Dermis blood vessel endothelial cell (primary cell): ENCODE results near the gene OAS1. TPM values are rescaled to one million over a fixed set of nuclear protein-coding genes. Genes with fewer than 3 reads are reported as not detected.

ENCODE experiments used
- DNase-seq: peaks from one replicate; pipeline ENCODE4 v3.0.0; 2010
- total RNA-seq: library from RNA; depleted of rRNA; stranded (reverse); fragments of >200 nt; gene quantifications from 2 replicates; pipeline ENCODE4 v1.2.3, GENCODE V29; 2014

The OAS1 gene
- total RNA-seq, 1 donor from 2014 or later = 13.6 TPM

- DNase-seq = no peak
Observed at GRCh38 chr12:112967858-112968257, 61.1 kb downstream of the OAS1 start.

Other genes starting within 250 kb of the OAS1 start
- gene RPH3A, start 115.2 kb upstream of the OAS1 start, total RNA-seq = not detected in 2 replicates
- gene OAS3, start 31.5 kb downstream of the OAS1 start, total RNA-seq = 9.4 and 27.3 TPM in 2 replicates
- gene OAS2, start 71.6 kb downstream of the OAS1 start, total RNA-seq = 7.5 and 8.4 TPM in 2 replicates
- 1.7 and 1.9 TPM in 2 replicates for gene DTX1, start 149.8 kb downstream of the OAS1 start, total RNA-seq
- under 0.01 and 0.05 TPM in 2 replicates for gene RASAL1, start 228.8 kb downstream of the OAS1 start, total RNA-seq
- not detected in 2 replicates for gene CFAP73, start 242.8 kb downstream of the OAS1 start, total RNA-seq